Measurements from ENCODE around the gene GP1BB. TPM values are rescaled to one million over a fixed set of nuclear protein-coding genes. Genes with fewer than 3 reads are reported as not detected.
A peak's percentile ranks its signal among the peaks of the same experiment; 100 is the strongest.

GP1BB gene
- total RNA-seq, 1 donor from 2014 or later: not detected

DNA sequence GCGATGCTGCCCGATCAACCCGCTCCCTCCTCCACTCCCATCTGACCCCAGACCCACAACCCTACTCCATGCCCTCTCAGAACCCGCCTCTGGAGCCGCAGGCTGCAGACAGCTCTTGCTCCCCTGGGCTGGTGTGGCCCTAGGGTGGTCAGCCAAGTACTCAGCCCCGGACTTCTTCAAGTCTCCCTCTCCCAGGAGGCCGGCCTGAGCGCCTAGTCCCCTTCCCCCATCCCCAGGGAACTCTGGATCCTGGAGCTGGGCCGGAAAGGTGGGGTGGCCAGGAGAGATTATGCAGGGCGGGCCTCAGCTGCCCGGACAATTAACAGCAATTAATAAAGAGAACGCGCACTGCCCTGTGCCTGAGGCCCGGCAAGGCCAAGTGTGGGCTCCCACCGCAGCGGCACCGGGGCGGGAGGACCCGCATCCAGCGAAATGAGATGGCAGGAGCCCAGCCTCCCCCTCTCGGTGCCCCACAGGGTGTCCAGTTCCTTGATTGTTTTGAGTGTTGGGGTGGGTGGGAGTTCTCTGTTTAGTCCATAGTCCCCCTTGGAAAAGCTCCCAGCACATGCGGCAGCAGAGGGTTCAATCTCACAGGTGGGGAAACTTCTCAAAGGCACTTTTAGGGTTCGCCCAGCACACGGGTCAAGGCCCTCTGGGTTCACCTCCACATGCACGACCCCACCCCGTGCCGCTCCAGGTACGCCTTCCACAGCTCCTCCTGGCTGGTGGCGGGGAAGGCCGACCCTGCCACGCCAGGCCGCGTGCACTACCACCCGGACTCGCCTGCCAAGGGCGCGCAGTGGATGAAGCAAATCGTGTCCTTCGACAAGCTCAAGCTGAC lies 40.3 kb downstream of the GP1BB start:
- FAIRE-seq: no peak
- peak overlapping the region; percentile 66 for H3K4me3 ChIP-seq (ENCODE audit: low read depth, low read length)
- DNase-seq (ENCODE audit: low read depth): no peak
- no peaks in the 10 kb centered on the region for H3K27me3 ChIP-seq (ENCODE audit: control insufficient read depth, insufficient read depth, low read length)
- TF ChIP-seq CTCF (IDR thresholded peaks at IDR 0.05; ENCODE audit: insufficient read depth, low read length, severe bottlenecking): no peak
- peaks cover 5% of the 10 kb centered on the region for H3K36me3 ChIP-seq (ENCODE audit: control insufficient read depth, insufficient read depth, low read length)

GRCh38 chr22:19764299-19764593 lies 40.9 kb downstream of the GP1BB start:
- no peaks in the 10 kb centered on the region for H3K27me3 ChIP-seq (ENCODE audit: control insufficient read depth, insufficient read depth, low read length)
- TF ChIP-seq CTCF (IDR thresholded peaks at IDR 0.05; ENCODE audit: insufficient read depth, low read length, severe bottlenecking): no peak
- no peak for FAIRE-seq

GRCh38 chr22:19764636-19765476 lies 41.5 kb downstream of the GP1BB start:
- FAIRE-seq (no peak), DNase-seq (ENCODE audit: low read depth) (no peak)
- Histone ChIP-seq H3K36me3 (ENCODE audit: control insufficient read depth, insufficient read depth, low read length) (peaks cover 9% of the 10 kb centered on the region), H3K27me3 (ENCODE audit: control insufficient read depth, insufficient read depth, low read length) (no peaks in the 10 kb centered on the region), H3K4me3 (ENCODE audit: low read depth, low read length) (no peak overlapping the region)
- no peak for TF ChIP-seq CTCF (IDR thresholded peaks at IDR 0.05; ENCODE audit: insufficient read depth, low read length, severe bottlenecking)

More at GRCh38 chr22:19764299-19764593, 40.9 kb downstream of the GP1BB start:
- DNase-seq (ENCODE audit: low read depth): no peak
- no peak overlapping the region for H3K4me3 ChIP-seq (ENCODE audit: low read depth, low read length)
- peaks cover 5% of the 10 kb centered on the region for H3K36me3 ChIP-seq (ENCODE audit: control insufficient read depth, insufficient read depth, low read length)

DNA sequence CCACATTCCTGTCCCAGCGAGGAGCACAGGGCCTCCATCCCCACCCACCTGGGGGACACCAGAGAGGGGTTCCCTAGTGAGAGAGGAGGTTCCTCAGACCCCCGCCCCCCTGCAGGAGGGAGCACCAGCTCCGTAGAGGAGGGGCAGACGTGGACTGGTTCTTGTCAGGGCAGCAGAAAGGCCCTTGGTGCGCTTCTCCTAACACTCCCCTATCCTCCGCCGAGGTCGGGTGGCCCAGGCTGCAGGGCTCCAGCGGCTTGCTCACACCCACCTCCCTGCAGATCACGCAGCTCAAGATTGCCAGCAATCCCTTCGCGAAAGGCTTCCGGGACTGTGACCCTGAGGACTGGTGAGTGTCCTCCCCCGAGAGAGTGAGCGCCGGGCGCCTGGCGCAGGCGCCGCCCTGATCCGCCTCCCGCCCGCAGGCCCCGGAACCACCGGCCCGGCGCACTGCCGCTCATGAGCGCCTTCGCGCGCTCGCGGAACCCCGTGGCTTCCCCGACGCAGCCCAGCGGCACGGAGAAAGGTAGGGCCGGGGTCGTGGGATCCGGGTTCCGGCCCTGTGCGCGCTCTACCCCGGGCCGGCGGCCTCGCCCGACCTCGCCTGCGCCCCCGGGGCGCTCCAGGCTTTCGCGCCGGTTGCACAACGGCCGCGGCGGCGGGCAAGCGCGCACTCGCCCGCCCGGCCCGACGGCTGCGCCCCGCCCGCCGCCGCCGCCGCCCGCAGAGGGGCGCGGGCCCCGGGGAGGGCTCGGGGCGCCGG lies 42.3 kb downstream of the GP1BB start:
- H3K36me3 ChIP-seq (ENCODE audit: control insufficient read depth, insufficient read depth, low read length): peaks cover 9% of the 10 kb centered on the region
- no peak for TF ChIP-seq CTCF (IDR thresholded peaks at IDR 0.05; ENCODE audit: insufficient read depth, low read length, severe bottlenecking)
- DNase-seq (ENCODE audit: low read depth) (peak; percentile 35), FAIRE-seq (no peak)
- peak overlapping the region; percentile 26 for H3K4me3 ChIP-seq (ENCODE audit: low read depth, low read length)
- H3K27me3 ChIP-seq (ENCODE audit: control insufficient read depth, insufficient read depth, low read length): no peaks in the 10 kb centered on the region

- DNase-seq (ENCODE audit: low read depth) (no peak), FAIRE-seq (no peak)
- Histone ChIP-seq H3K4me3 (ENCODE audit: low read depth, low read length) (peak overlapping the region; percentile 19), H3K27me3 (ENCODE audit: control insufficient read depth, insufficient read depth, low read length) (no peaks in the 10 kb centered on the region), H3K36me3 (ENCODE audit: control insufficient read depth, insufficient read depth, low read length) (peaks cover 9% of the 10 kb centered on the region)
- no peak for TF ChIP-seq CTCF (IDR thresholded peaks at IDR 0.05; ENCODE audit: insufficient read depth, low read length, severe bottlenecking)
Observed at GRCh38 chr22:19766240-19766510, 42.8 kb downstream of the GP1BB start.

Measured in bronchial epithelial cell (primary cell).